ENCODE measurements around the gene XPA. TPM values are rescaled to one million over a fixed set of nuclear protein-coding genes. Genes with fewer than 3 reads are reported as not detected.
"Not testable (repeated sequence)": the region's sequence is repeated elsewhere in the genome, so short reads cannot be mapped to it uniquely, and the experiment has no call there.

Gene XPA
- total RNA-seq (1 to 10 TPM; 4.9 to 7.6 (median 6.2) TPM), polyA plus RNA-seq (10 to 100 TPM in 1 of 2 donors, 1 to 10 TPM in 1; 7.9 to 12.6 TPM)

- 0% methylated on average over 56 to 82 of the region's 82 CpGs for WGBS, 2 donors
- H3K27me3 ChIP-seq, result no peaks in the 10 kb centered on the region
- intact Hi-C loops (cut with DNase I), result no loop called here
Observed at GRCh38 chr9:97696803-97697601, at the start of gene XPA. Gene XPA (minus strand): TSS chr9:97697340. CDS start chr9:97697292, 48 bp downstream.

GRCh38 chr9:97744710-97745708, 47.9 kb upstream of the XPA start:
- no peaks in the 10 kb centered on the region for H3K36me3 ChIP-seq
- H3K27me3 ChIP-seq, result no peaks in the 10 kb centered on the region
- no peak overlapping the region for H3K4me3 ChIP-seq
- peaks cover 0 to 4% (median 0%) of the 10 kb centered on the region in 3 donors for H3K4me1 ChIP-seq
- WGBS, 2 donors, result 38 to 42% methylated on average over 7 of the region's 7 CpGs
- ATAC-seq (no peak), DNase-seq (no peak), FAIRE-seq (no peak)
- no peaks in the 10 kb centered on the region for H3K9me3 ChIP-seq
- TF ChIP-seq CTCF (IDR thresholded peaks at IDR 0.05), result no peak
- intact Hi-C loops (cut with DNase I), result no loop called here
- no peak overlapping the region for H3K27ac ChIP-seq

More at GRCh38 chr9:97696803-97697601, at the start of gene XPA:
- DNase-seq, result peak; percentile 97 to 100 (median 98)
- no peak for FAIRE-seq
- no peak for TF ChIP-seq CTCF (IDR thresholded peaks at IDR 0.05)
- Histone ChIP-seq H3K4me3 (peak within 1 kb of the TSS; percentile 40 to 95 (median 84)), H3K4me1 (peaks cover 20 to 30% (median 27%) of the 10 kb centered on the region in 3 donors), H3K36me3 (peaks cover 0 to 6% (median 0%) of the 10 kb centered on the region in 3 donors), H3K9me3 (no peaks in the 10 kb centered on the region), H3K27ac (peak within 1 kb of the TSS; percentile 84 to 89 (median 86))
- peak; percentile 95 to 99 (median 98) for ATAC-seq

- H3K4me1 ChIP-seq; DNase-seq; H3K27me3 ChIP-seq; H3K4me3 ChIP-seq; FAIRE-seq; H3K36me3 ChIP-seq; intact Hi-C loops (cut with DNase I); ATAC-seq; H3K9me3 ChIP-seq; H3K27ac ChIP-seq: not testable (repeated sequence)
- 59 to 61% methylated on average over 7 of the region's 7 CpGs for WGBS, 2 donors
Observed at GRCh38 chr9:97744025-97744424, 46.9 kb upstream of the XPA start.

GRCh38 chr9:97742545-97742944, 45.4 kb upstream of the XPA start:
- H3K4me1 ChIP-seq, result peaks cover 0 to 4% (median 0%) of the 10 kb centered on the region in 3 donors
- no peak for ATAC-seq
- 94 to 95% methylated on average over 10 of the region's 10 CpGs for WGBS, 2 donors
- no peaks in the 10 kb centered on the region for H3K36me3 ChIP-seq
- FAIRE-seq, result no peak
- intact Hi-C loops (cut with DNase I), result no loop called here
- H3K27ac ChIP-seq, result no peak overlapping the region
- no peak for DNase-seq
- no peak overlapping the region for H3K4me3 ChIP-seq
- no peak for TF ChIP-seq CTCF (IDR thresholded peaks at IDR 0.05)
- H3K9me3 ChIP-seq, result no peaks in the 10 kb centered on the region
- H3K27me3 ChIP-seq, result peaks cover 0 to under 1% (median 0%) of the 10 kb centered on the region in 4 donors

- intact Hi-C loops (cut with DNase I), result no loop called here
- Histone ChIP-seq H3K27me3 (peaks cover 0 to 6% (median 0%) of the 10 kb centered on the region in 4 donors), H3K9me3 (no peaks in the 10 kb centered on the region), H3K36me3 (no peaks in the 10 kb centered on the region), H3K27ac (no peak overlapping the region), H3K4me1 (peaks cover 0 to 4% (median 0%) of the 10 kb centered on the region in 3 donors), H3K4me3 (no peak overlapping the region)
- DNase-seq (no peak), ATAC-seq (no peak), FAIRE-seq (no peak)
- TF ChIP-seq CTCF (IDR thresholded peaks at IDR 0.05), result no peak
- 91 to 92% methylated on average over 6 of the region's 6 CpGs for WGBS, 2 donors
Observed at GRCh38 chr9:97741947-97742346, 44.8 kb upstream of the XPA start.

All from pancreas (tissue), 10 donors.